Heart left ventricle (tissue), 13 donors: ENCODE data around the gene OTOP2.

ENCODE experiments used
- CTCF ChIP-seq, 12 donors: fragments of 200-600 bp; sonication (generic) in 4 of 12; IDR thresholded peaks; one replicate each; pipeline versions ENCODE4 v1.5.0 to v1.8.0; 2018 to 2022; ENCODE audit warnings: antibody characterized with exemption in 12 of 12, mild to moderate bottlenecking in 5 of 12
- POLR2A ChIP-seq, 2 donors: fragments of 450-650 bp; IDR thresholded peaks; one replicate each; pipeline ENCODE4 v1.6.1; 2017; ENCODE audit warnings: antibody characterized with exemption in 2 of 2, mild to moderate bottlenecking in 2 of 2, moderate library complexity in 2 of 2
- donor health status: ischemic (EF 13 %, LVEDD 7.1; RV severe dilation, severe dysfunction).
- donor health status: DM: no; HTN: yes; CAD: no.
- donor health status: DM: no; HTN: no; CAD: no.
- donor health status: ischemic (EF 25% LVEDD 6.9; RV normal size, moderate dysfunction).
- donor health status: ischemic (EF 25% LVEDD 5.7; RV mildly dilated, moderate dysfunction).
- donor health status: ischemic (EF 35%, LVEDD 5.7; RV mildly dilated, moderate dysfunction).
- donor health status: nonischemic (EF 11% LVEDD 7.7; RV severe dilation, severe dysfunction).
- donor health status: DM: yes; HTN: yes; CAD: no.
- donor health status: PGD.
- donor health status: ischemic (EF 29% LVEDD 5.4; RV normal size, mild dysfunction).
- donor health status: nonischemic (EF 23%, LVEDD 6.1; RV moderate dilation, normal function).

DNA sequence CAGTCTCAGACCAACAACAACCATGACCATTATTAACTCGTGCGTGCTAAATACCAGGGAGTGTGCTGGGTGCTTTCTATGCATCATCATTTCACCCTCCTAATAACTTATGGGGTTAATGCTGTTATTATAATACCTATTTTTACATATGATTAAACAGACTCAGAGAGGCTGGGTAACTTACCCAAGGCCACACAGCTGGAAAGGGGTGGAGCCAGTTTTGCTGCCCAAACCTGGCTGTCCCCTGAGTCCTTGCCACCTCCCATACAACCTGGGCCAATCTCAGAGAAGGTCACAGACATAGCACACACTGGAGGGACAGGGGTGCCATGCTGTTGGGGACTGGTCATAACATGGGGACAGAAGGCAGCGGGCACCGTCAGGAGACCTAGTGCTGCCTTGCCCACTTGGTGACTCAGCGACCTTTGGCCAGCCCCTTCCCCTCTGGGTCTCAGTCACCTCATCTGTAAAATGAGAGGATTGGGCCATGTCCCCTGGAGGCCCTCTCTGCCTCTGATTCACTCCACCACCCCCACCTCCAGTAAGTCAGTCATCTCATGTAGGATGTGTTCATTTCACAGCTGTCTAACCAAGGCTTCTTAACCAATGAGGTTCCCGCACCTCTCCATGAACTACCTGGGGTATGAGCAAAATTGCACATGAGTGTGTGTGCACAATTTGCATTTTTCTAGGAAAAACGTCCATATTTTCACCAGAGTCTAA is 19.2 kb upstream of the OTOP2 start:
- TF ChIP-seq POLR2A (IDR thresholded peaks at IDR 0.05) (no peak), CTCF (IDR thresholded peaks at IDR 0.05) (no peak)
